Left lung (tissue), 10 donors: ENCODE results near the gene PPP1R1B. TPM values are rescaled to one million over a fixed set of nuclear protein-coding genes. Genes with fewer than 3 reads are reported as not detected.

Source experiments
- ATAC-seq: fragments of 200-7000 bp; cut with Tn5 transposase; one replicate; pipeline ENCODE4 v1.9.1; 2020; ENCODE audit warnings: moderate library complexity
- DNase-seq, 4 donors: peaks; one replicate each; pipeline ENCODE4 v3.0.0-alpha.2; 2013 to 2020
- H3K27ac ChIP-seq, 2 donors: fragments of 200-600 bp; sonication (generic) in 1 of 2; one replicate each; pipeline versions ENCODE4 v1.5.0 to v1.8.0; 2020 to 2021
- H3K27me3 ChIP-seq, 2 donors: fragments of 200-600 bp; sonication (generic) in 1 of 2; one replicate each; pipeline versions ENCODE4 v1.5.0 to v1.8.0; 2020 to 2021
- H3K36me3 ChIP-seq, 2 donors: fragments of 200-600 bp; sonication (generic) in 1 of 2; one replicate each; pipeline versions ENCODE4 v1.5.0 to v1.8.0; 2020 to 2021
- H3K4me1 ChIP-seq, 2 donors: fragments of 200-600 bp; one replicate each; pipeline ENCODE4 v1.8.0; 2021
- H3K4me3 ChIP-seq, 2 donors: fragments of 200-600 bp; sonication (generic) in 1 of 2; one replicate each; pipeline versions ENCODE4 v1.5.0 to v1.8.0; 2020 to 2021; ENCODE audit warnings: mild to moderate bottlenecking in 1 of 2
- H3K9me3 ChIP-seq, 2 donors: fragments of 200-600 bp; sonication (generic) in 1 of 2; one replicate each; pipeline versions ENCODE4 v1.5.0 to v1.8.0; 2020 to 2021
- intact Hi-C, 2 donors: fragments of 100-400 bp; cut with DNase I; formaldehyde crosslinking; loops; one replicate each; pipeline versions ENCODE4 v1.11.2 to v1.14.2; 2022
- polyA plus RNA-seq, 6 donors: library from polyadenylated mRNA; unstranded; fragments of 120-200 nt; gene quantifications; one replicate each; pipeline ENCODE4 v1.2.1, GENCODE V29; 2013; ENCODE audit not compliant: insufficient read length in 6 of 6
- total RNA-seq, 2 donors: library from RNA; stranded (reverse); fragmentation: NEBNext Ultra II Directional; extraction: Animal tissue kit (Norgen Biotek cat#: 25700); gene quantifications; one replicate each; pipeline ENCODE4 v1.2.1, GENCODE V29; 2021
- TF ChIP-seq, protein P1 (sequence below), 2 donors: fragments of 200-600 bp; sonication (generic) in 1 of 2; IDR thresholded peaks; one replicate each; pipeline versions ENCODE4 v1.5.0 to v1.8.0; 2021; ENCODE audit warnings: antibody characterized with exemption in 2 of 2
- donor health status: DM: no; HTN: yes; CAD: no.
- donor health status: DM: no; HTN: no; CAD: no.

PPP1R1B gene
- total and polyA plus RNA-seq, 8 donors: 10.6 to 66.4 (median 53.7) TPM

DNA sequence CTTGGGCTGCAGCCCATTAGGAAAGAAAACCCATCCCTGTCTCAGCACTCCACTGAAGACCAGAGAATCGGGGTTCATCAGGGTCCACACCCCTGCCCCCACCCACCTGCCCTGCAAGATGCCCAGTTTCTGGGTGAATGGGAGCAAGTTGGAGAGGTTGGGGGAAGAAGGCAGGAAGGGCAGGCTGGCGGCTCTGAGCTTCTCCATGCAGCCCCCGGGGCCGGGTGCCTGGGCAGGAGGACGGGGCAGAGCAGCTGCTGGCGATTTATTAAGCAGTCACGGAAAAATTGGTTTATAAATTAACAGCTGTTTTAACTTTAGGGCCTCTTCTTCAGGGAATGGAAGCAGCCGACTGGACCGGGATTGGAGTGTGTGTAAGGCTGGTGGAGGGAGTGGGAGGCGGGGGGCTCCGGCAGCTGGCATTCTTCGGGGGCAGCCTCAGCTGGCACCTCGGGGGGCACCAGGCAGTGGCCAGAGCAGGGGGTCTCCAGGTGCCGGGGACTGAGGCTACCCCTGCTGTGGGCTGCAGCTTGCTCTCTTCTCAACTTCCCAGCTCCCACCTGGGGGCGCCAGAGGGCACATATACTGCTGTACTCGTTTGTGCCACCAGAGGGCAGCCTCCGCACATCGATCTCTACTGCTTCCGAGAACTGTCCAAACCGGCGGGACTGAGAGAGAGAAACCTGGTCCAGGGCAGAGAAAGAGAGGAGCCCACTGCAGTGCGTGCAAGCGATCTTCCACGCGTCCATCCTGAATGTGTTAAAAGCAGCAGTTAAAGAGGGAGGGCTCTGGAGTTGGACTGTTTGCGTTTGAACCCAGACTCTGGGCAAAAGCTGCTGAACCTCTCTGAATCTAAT, 5.0 kb upstream of the PPP1R1B start:
- H3K27me3 ChIP-seq: peaks cover 5 to 62% of the 10 kb centered on the region in 2 donors
- ATAC-seq (peak; percentile 88), DNase-seq (peak; percentile 83 to 96 (median 88))
- H3K4me3 ChIP-seq: no peak overlapping the region
- peak overlapping the region in 1 of 2 donors; percentile 8 for H3K27ac ChIP-seq
- no peaks in the 10 kb centered on the region for H3K36me3 ChIP-seq
- intact Hi-C loops: loop anchor here in 1 of 2 donors (5.0 kb wide), 1 partner anchor 74 kb away; no protein-coding TSS in a partner anchor
- H3K4me1 ChIP-seq: peaks cover 0 to 35% of the 10 kb centered on the region in 2 donors
- TF ChIP-seq, protein P1, sequence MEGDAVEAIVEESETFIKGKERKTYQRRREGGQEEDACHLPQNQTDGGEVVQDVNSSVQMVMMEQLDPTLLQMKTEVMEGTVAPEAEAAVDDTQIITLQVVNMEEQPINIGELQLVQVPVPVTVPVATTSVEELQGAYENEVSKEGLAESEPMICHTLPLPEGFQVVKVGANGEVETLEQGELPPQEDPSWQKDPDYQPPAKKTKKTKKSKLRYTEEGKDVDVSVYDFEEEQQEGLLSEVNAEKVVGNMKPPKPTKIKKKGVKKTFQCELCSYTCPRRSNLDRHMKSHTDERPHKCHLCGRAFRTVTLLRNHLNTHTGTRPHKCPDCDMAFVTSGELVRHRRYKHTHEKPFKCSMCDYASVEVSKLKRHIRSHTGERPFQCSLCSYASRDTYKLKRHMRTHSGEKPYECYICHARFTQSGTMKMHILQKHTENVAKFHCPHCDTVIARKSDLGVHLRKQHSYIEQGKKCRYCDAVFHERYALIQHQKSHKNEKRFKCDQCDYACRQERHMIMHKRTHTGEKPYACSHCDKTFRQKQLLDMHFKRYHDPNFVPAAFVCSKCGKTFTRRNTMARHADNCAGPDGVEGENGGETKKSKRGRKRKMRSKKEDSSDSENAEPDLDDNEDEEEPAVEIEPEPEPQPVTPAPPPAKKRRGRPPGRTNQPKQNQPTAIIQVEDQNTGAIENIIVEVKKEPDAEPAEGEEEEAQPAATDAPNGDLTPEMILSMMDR (IDR thresholded peaks at IDR 0.05): peak; percentile 99 to 100
- no peaks in the 10 kb centered on the region for H3K9me3 ChIP-seq

DNA sequence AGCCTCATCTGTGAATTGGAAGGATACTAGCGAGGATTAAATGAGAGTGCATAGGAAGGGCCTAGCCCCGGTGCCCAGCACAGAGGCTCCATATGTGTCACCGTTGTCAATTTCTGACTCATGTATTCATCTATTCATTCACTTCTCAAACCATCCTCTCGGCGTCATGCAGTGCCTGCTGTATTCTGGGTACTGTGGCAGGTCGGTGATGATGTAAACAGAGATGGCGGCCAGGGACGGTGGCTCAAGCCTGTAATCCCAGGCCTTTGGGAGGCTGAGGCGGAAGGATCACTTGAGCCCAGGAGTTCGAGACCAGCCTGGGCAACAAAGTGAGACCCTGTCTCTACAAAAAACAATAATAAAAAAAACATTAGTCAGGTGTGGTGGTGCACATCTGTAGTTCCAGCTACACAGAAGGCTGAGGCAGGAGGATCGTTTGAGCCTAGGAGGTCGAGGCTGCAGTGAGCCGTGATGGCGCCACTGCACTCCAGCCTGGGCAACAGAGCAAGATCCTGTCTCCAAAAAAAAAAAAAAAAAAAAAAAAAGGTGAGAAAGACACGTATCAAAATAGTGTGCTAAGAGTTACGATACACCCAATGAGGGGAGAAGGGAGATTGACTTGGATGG, 4.3 kb upstream of the PPP1R1B start:
- Histone ChIP-seq H3K27me3 (peaks cover 12 to 62% of the 10 kb centered on the region in 2 donors), H3K36me3 (no peaks in the 10 kb centered on the region), H3K9me3 (no peaks in the 10 kb centered on the region), H3K4me1 (peaks cover 6 to 37% of the 10 kb centered on the region in 2 donors), H3K27ac (peak overlapping the region in 1 of 2 donors; percentile 8), H3K4me3 (no peak overlapping the region)
- DNase-seq (no peak), ATAC-seq (no peak)
- intact Hi-C loops: loop anchor here in 1 of 2 donors (5.0 kb wide), 1 partner anchor 75 kb away; no protein-coding TSS in a partner anchor
- TF ChIP-seq, protein P1 (IDR thresholded peaks at IDR 0.05): no peak

DNA sequence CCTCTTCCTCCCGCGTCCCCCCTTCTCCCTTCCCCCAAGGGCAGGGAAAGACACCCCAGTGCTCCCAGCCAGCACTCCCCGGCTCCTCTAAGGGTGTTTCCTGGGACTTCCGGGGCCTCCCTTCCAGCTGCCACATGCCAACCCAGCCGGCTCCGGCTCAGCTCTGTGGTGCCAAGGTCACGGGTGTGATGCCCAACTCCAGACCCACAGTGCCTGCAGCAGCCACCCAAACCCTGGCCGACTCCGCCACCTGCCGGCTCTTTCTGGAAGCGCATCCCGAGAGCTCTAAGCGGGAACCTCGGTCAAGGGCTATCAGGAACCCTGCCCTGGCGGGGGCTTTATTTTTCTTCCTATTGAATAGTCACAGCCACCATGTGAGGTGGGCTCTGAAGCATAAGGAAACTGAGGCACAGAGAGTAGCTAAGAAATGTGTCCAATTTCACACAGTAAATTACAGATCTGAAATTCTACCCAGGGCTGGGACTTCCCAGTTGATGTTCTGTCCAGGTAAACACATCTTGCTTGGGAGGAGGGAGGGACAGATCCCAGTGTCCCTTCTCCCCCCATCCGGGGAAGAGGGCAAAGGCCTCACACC, 3.3 kb upstream of the PPP1R1B start:
- ATAC-seq (peak; percentile 74), DNase-seq (peak in 3 of 4 donors; percentile 78 to 97 (median 86))
- no peak overlapping the region for H3K4me3 ChIP-seq
- no peak overlapping the region for H3K27ac ChIP-seq
- TF ChIP-seq, protein P1 (IDR thresholded peaks at IDR 0.05): peak; percentile 91 to 97
- intact Hi-C loops: loop anchor here in 1 of 2 donors (5.0 kb wide), 1 partner anchor 76 kb away; no protein-coding TSS in a partner anchor
- peaks cover 6 to 32% of the 10 kb centered on the region in 2 donors for H3K4me1 ChIP-seq
- H3K9me3 ChIP-seq: no peaks in the 10 kb centered on the region
- peaks cover 17 to 62% of the 10 kb centered on the region in 2 donors for H3K27me3 ChIP-seq
- H3K36me3 ChIP-seq: no peaks in the 10 kb centered on the region

DNA sequence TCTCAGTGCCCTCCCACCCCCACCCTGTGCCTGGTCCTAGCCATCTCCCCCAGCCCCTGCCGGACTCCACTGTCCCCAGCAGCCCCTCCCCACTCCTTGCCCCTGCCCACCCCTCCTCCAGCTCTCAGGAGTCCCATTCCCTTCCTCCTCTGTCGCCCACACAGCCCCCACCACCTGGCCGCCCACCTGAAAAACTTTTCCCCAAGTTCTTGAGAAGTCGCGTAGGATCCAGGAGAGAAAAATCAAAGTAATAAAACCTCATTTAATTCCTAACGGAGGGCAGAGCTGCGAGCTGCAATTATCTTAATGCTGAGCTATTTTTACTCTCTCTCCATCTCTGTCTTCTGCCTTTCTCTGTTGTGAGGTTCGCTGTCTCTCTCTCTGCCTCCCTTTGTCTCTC, 2.4 kb upstream of the PPP1R1B start:
- intact Hi-C loops: loop anchor here in 1 of 2 donors (5.0 kb wide), 1 partner anchor 77 kb away; no protein-coding TSS in a partner anchor
- no peak for ATAC-seq
- no peaks in the 10 kb centered on the region for H3K36me3 ChIP-seq

More for the DNA sequence above, 2.4 kb upstream of the PPP1R1B start:
- H3K4me3 ChIP-seq: no peak overlapping the region
- H3K27me3 ChIP-seq: peaks cover 17 to 62% of the 10 kb centered on the region in 2 donors
- H3K4me1 ChIP-seq: peaks cover 6 to 34% of the 10 kb centered on the region in 2 donors
- no peak for DNase-seq
- H3K27ac ChIP-seq: no peak overlapping the region
- no peaks in the 10 kb centered on the region for H3K9me3 ChIP-seq
- TF ChIP-seq, protein P1 (IDR thresholded peaks at IDR 0.05): no peak
